PC-3 (cell line): ENCODE data around the gene PCNP. TPM values are rescaled to one million over a fixed set of nuclear protein-coding genes. Genes with fewer than 3 reads are reported as not detected.
"Not testable (repeated sequence)": the region's sequence is repeated elsewhere in the genome, so short reads cannot be mapped to it uniquely, and the experiment has no call there.

Source experiments
- ATAC-seq: fragments of 200-7000 bp; cut with Tn5 transposase; 2 replicates; pipeline ENCODE4 v1.9.1; 2020; ENCODE audit warnings: mild to moderate bottlenecking, moderate library complexity
- BruUV-seq: library from RNA; stranded (reverse); fragments of 400-500 nt; replicated peaks from 2 replicates; lab custom pipeline; 2021; lab: Mats Ljungman, UMichigan
- CTCF ChIA-PET: fragments of 300-600 bp; sonication (Branson Sonifier 250); formaldehyde crosslinking; loops from one replicate; lab custom pipeline; 2022; ENCODE audit warnings: antibody characterized with exemption; lab: Charles Lee
- POLR2A ChIA-PET: fragments of 300-600 bp; sonication (Branson Sonifier 250); formaldehyde crosslinking; loops from one replicate; lab custom pipeline; 2022; ENCODE audit warnings: antibody characterized with exemption; ENCODE audit not compliant: unreplicated experiment; lab: Charles Lee
- DNase-seq: peaks from one replicate; pipeline ENCODE4 v3.0.0-alpha.2; 2015
- H2AFZ ChIP-seq: fragments of 300-600 bp; sonication (generic); 2 replicates; pipeline ENCODE4 v1.6.0; 2016; ENCODE audit warnings: antibody characterized with exemption, low read length
- H3F3A ChIP-seq: fragments of 300-600 bp; sonication (generic); one replicate; pipeline ENCODE4 v1.6.0; 2017; ENCODE audit warnings: antibody characterized with exemption, low read length, control low read depth, mild to moderate bottlenecking; ENCODE audit not compliant: unreplicated experiment
- H3K27ac ChIP-seq: fragments of 300-600 bp; sonication (generic); 2 replicates; pipeline ENCODE4 v1.5.1; 2016; ENCODE audit warnings: mild to moderate bottlenecking, low read length
- H3K27me3 ChIP-seq: fragments of 300-600 bp; sonication (generic); 2 replicates; pipeline ENCODE4 v1.6.1; 2016; ENCODE audit warnings: low read length, mixed read lengths
- H3K36me3 ChIP-seq: fragments of 300-600 bp; sonication (generic); 2 replicates; pipeline ENCODE4 v1.6.1; 2016; ENCODE audit warnings: low read depth, mixed run types, low read length, mixed read lengths
- H3K4me1 ChIP-seq: fragments of 300-600 bp; sonication (generic); 2 replicates; pipeline ENCODE4 v1.5.1; 2016; ENCODE audit warnings: low read length; ENCODE audit not compliant: insufficient read depth
- H3K4me2 ChIP-seq: fragments of 300-600 bp; sonication (generic); 2 replicates; pipeline ENCODE4 v1.6.0; 2016; ENCODE audit warnings: low read length
- H3K4me3 ChIP-seq: fragments of 300-600 bp; sonication (generic); 2 replicates; pipeline ENCODE4 v1.5.1; 2016; ENCODE audit warnings: mild to moderate bottlenecking, low read length, mixed read lengths
- H3K79me2 ChIP-seq: fragments of 300-600 bp; sonication (generic); 2 replicates; pipeline ENCODE4 v1.6.1; 2017; ENCODE audit warnings: low read length, mixed read lengths
- H3K9ac ChIP-seq: fragments of 300-600 bp; sonication (generic); 2 replicates; pipeline ENCODE4 v1.6.0; 2016; ENCODE audit warnings: mild to moderate bottlenecking, low read length
- H3K9me2 ChIP-seq: fragments of 300-600 bp; sonication (generic); replicated peaks from 2 replicates; pipeline ENCODE4 v1.6.1; 2016; ENCODE audit warnings: mixed run types, low read length, mixed read lengths
- H3K9me3 ChIP-seq: fragments of 300-600 bp; sonication (generic); 2 replicates; pipeline ENCODE4 v1.6.1; 2016; ENCODE audit warnings: low read length, mixed read lengths
- H4K20me1 ChIP-seq: fragments of 300-600 bp; sonication (generic); 2 replicates; pipeline ENCODE4 v1.6.1; 2016; ENCODE audit warnings: low read length, mixed read lengths
- EZH2 ChIP-seq: fragments of 300-600 bp; sonication (generic); IDR thresholded peaks from one replicate; pipeline ENCODE4 v1.6.1; 2017; ENCODE audit warnings: antibody characterized with exemption, mild to moderate bottlenecking, low read length; ENCODE audit not compliant: unreplicated experiment
- EZH2phosphoT487 ChIP-seq: fragments of 300-600 bp; sonication (generic); IDR thresholded peaks from 2 replicates; pipeline ENCODE4 v1.6.1; 2018; ENCODE audit warnings: mild to moderate bottlenecking, antibody characterized with exemption, low read length, borderline replicate concordance
- intact Hi-C: fragments of 100-400 bp; cut with micrococcal nuclease; formaldehyde crosslinking; loops from 2 replicates; pipeline ENCODE4 v1.9.0; 2023
- total RNA-seq: library from RNA; depleted of rRNA; stranded (reverse); fragments of >200 nt; gene quantifications from 2 replicates; pipeline ENCODE4 v1.2.3, GENCODE V29; 2014
- TF ChIP-seq, protein P1 (sequence below): fragments of 300-600 bp; sonication (generic); conservative IDR thresholded peaks from 2 replicates; pipeline ENCODE4 v1.5.1; 2017; ENCODE audit warnings: antibody characterized with exemption, low read depth, mild to moderate bottlenecking, low read length

PCNP gene
- total RNA-seq, 1 experiment from 2014 or later, result 71.1 TPM

DNA sequence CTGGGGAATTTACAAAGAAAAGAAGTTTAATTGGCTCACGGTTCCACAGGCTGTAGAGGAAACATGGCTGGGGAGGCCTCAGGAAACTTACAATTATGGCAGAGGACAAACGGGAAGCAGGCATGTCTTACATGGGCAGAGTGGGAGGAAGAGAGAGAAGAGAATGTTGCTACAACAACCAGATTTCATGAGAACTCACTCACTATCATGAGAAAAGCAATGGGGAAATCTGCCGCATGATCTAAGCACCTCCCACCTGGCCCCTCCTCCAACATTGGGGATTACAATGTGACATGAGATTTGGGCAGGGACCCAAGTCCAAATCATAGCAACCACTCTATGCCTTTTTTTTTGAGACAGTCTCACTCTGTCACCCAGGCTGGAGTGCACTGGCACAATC, 28.8 kb downstream of the PCNP start:
- BruUV-seq, result no TSS peak
- DNase-seq (no peak), ATAC-seq (no peak)
- Histone ChIP-seq H3F3A (no peaks in the 10 kb centered on the region), H3K27me3 (no peaks in the 10 kb centered on the region), H3K9ac (no peak overlapping the region), H2AFZ (no peak overlapping the region), H3K4me3 (no peak overlapping the region), H3K9me2 (no peaks in the 10 kb centered on the region), H3K79me2 (no peaks in the 10 kb centered on the region), H3K9me3 (no peaks in the 10 kb centered on the region), H4K20me1 (no peaks in the 10 kb centered on the region), H3K27ac (no peak overlapping the region), H3K36me3 (no peaks in the 10 kb centered on the region), H3K4me1 (no peaks in the 10 kb centered on the region), H3K4me2 (no peak overlapping the region)
- TF ChIP-seq EZH2 (no peak), EZH2phosphoT487 (no peak)
- TF ChIP-seq, protein P1, sequence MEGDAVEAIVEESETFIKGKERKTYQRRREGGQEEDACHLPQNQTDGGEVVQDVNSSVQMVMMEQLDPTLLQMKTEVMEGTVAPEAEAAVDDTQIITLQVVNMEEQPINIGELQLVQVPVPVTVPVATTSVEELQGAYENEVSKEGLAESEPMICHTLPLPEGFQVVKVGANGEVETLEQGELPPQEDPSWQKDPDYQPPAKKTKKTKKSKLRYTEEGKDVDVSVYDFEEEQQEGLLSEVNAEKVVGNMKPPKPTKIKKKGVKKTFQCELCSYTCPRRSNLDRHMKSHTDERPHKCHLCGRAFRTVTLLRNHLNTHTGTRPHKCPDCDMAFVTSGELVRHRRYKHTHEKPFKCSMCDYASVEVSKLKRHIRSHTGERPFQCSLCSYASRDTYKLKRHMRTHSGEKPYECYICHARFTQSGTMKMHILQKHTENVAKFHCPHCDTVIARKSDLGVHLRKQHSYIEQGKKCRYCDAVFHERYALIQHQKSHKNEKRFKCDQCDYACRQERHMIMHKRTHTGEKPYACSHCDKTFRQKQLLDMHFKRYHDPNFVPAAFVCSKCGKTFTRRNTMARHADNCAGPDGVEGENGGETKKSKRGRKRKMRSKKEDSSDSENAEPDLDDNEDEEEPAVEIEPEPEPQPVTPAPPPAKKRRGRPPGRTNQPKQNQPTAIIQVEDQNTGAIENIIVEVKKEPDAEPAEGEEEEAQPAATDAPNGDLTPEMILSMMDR, result no peak
- ChIA-PET POLR2A (no interaction called here), CTCF (no interaction called here)
- intact Hi-C loops, result no loop called here

GRCh38 chr3:101603184-101603583, 29.2 kb downstream of the PCNP start:
- TF ChIP-seq, protein P1, result no peak
- no peak for TF ChIP-seq EZH2phosphoT487
- TF ChIP-seq EZH2, result no peak
- H3K27ac ChIP-seq, result no peak overlapping the region
- ATAC-seq (no peak), DNase-seq (no peak)
- no peaks in the 10 kb centered on the region for H3K27me3 ChIP-seq
- no peaks in the 10 kb centered on the region for H3K4me1 ChIP-seq
- H3F3A ChIP-seq, result no peaks in the 10 kb centered on the region
- ChIA-PET CTCF (no interaction called here), POLR2A (no interaction called here)
- no TSS peak for BruUV-seq
- H2AFZ ChIP-seq, result no peak overlapping the region
- intact Hi-C loops, result no loop called here
- no peaks in the 10 kb centered on the region for H3K36me3 ChIP-seq
- H3K9me3 ChIP-seq, result no peaks in the 10 kb centered on the region
- no peak overlapping the region for H3K4me3 ChIP-seq
- no peak overlapping the region for H3K4me2 ChIP-seq
- no peaks in the 10 kb centered on the region for H4K20me1 ChIP-seq
- H3K79me2 ChIP-seq, result no peaks in the 10 kb centered on the region
- no peak overlapping the region for H3K9ac ChIP-seq
- H3K9me2 ChIP-seq, result no peaks in the 10 kb centered on the region

DNA sequence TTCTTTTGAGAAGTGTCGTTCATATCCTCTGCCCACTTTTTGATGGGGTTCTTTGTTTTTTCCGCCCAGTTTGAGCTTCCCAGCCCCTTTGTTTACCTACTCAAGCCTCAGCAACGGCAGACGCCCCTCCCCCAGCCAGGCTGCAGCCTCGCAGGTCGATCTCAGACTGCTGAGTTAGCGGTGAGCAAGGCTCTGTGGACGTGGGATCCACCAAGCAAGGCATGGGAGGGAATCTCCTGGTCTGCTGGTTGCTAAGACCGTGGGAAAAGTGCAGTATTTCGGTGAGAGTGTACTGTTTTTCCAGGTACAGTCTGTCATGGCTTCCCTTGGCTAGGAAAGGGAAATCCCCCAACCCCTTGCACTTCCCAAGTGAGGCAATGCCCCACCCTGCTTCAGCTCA, 31.4 kb downstream of the PCNP start:
- CTCF ChIA-PET, H3K27ac ChIP-seq, BruUV-seq, H4K20me1 ChIP-seq, DNase-seq, ATAC-seq, H3K4me3 ChIP-seq, H3K9ac ChIP-seq, intact Hi-C loops, H3K9me3 ChIP-seq, H3K9me2 ChIP-seq, H3K36me3 ChIP-seq, H3K79me2 ChIP-seq, H2AFZ ChIP-seq, POLR2A ChIA-PET, H3K4me2 ChIP-seq, H3F3A ChIP-seq, H3K4me1 ChIP-seq, H3K27me3 ChIP-seq: not testable (repeated sequence)
